ENCODE data around the gene FAM163B.
A peak's percentile ranks its signal among the peaks of the same experiment; 100 is the strongest.
"Not testable (repeated sequence)": the region's sequence is repeated elsewhere in the genome, so short reads cannot be mapped to it uniquely, and the experiment has no call there.

FAM163B gene

DNA sequence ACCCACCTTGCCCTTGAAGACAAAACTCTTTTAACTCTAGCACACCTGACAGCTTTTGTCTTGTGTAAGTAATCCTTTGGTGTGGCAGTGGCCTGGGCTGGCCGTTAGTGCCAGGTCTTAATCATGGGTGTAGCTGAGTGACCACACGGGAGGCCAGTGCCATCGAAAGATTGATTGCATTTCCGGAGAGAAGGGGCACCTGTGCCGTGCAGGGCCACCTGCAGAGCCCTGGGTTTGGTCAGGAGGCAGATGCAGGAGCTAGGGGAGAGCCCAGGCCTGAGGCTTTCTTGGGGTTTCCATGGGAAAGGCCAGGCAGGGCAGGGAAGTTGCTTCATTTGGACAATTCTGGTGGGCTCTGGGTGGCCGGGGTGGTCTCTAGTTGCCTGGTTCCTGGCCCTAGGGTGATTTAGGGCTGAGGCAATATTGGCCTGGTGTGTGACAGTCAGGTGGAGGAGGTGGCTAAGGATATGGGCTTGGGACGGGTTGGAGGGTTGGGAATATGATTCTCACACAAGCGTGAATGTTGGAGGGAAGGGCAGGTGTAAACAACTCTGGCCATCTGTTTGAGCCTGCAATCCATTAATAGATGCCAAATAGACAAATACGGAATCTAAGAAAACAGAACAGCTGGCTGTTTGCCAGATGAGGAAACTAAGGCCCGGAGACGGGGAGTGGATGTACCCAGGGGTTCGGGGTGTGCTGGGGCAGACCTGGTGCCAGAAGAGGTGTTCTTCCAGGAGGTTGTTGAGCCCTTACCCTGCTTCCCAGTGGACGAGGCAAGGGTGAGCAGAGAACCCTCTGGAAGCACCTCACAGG is 31.6 kb upstream of the FAM163B start:
- H3K4me3 ChIP-seq (ENCODE audit: low read length), result no peak overlapping the region
- no peak for DNase-seq (ENCODE audit: low read depth, low spot score)

DNA sequence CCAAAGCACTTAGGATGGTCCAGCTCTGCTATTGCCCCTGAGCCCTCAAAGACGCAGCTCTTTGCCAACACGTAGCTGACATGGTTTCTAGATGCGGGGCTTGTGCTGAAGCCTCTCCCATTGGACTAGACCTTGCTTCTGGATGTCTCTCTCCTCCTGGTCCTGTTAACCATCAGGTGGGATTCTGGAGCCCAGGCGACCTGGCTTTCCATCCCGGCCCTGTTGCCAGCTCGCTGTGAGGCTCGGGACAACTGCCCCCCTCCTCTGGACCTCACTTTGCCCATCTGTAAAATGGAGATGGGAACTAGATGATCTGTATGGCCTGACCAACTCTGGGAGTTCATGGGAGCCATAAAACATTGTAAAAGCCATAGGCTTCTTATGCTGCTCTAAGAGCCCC is 31.0 kb upstream of the FAM163B start:
- H3K4me3 ChIP-seq (ENCODE audit: low read length), result no peak overlapping the region

DNA sequence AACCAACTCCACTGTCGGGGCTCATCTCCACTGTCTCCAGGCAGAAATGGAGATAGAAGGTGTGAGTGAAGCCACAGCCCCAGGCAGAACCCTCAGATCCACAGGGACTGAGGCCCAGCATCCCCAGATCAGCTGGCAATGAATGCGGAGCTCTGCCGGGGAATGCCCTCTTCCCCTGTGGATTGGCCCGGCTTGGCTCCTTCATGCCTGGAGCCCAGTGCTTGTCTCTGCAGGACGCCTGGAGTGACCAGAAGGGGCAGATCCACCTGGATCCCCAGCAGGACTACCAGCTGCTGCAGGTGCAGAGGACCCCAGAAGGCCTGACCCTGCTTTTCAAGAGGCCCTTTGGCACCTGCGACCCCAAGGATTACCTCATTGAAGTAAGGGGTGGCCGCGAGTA is 30.4 kb upstream of the FAM163B start:
- DNase-seq (ENCODE audit: low read depth, low spot score), result no peak
- no peak overlapping the region for H3K4me3 ChIP-seq (ENCODE audit: low read length)

More for the DNA sequence above, 31.0 kb upstream of the FAM163B start:
- DNase-seq (ENCODE audit: low read depth, low spot score), result no peak

DNA sequence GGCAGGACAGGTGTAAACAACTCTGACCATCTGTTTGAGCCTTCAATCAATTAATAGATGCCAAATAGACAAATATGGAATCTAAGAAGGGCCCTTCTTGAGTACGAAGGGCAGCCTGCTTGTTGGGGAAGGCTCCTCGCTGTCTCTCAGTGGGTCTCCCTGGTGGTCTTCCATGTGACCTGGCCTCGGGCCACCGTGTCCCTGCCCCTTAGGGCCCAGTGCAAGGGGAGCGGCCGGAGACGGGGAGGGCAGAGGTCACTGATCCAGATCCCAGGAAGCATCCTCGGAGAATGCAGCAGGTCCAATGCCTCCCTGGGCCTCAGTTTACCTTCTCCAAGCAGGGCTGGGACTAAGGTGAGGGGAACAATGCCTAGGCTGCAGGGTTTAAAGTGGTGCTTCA is 29.5 kb upstream of the FAM163B start:
- DNase-seq (ENCODE audit: low read depth, low spot score), result no peak
- no peak overlapping the region for H3K4me3 ChIP-seq (ENCODE audit: low read length)

DNA sequence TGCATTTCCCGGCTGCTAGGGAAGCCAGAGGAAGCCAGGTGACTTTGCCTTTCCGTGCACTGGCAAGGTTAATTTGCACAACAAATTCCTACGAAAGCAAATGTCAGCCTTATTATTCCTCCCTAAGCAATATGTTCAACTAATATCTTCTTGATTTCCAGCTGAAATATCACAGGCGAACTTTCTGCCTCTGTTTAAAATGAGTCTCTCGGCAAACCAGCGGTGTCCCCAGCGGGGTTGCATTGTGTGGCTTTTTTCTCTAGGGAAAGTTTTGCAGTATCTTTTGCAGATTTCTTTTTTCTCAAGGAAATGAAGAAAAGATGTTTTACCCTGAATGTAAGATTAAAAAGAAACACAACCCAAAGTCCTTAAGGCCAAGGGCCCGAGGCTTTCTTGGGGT is 28.9 kb upstream of the FAM163B start:
- H3K4me3 ChIP-seq (ENCODE audit: low read length), result no peak overlapping the region

DNA sequence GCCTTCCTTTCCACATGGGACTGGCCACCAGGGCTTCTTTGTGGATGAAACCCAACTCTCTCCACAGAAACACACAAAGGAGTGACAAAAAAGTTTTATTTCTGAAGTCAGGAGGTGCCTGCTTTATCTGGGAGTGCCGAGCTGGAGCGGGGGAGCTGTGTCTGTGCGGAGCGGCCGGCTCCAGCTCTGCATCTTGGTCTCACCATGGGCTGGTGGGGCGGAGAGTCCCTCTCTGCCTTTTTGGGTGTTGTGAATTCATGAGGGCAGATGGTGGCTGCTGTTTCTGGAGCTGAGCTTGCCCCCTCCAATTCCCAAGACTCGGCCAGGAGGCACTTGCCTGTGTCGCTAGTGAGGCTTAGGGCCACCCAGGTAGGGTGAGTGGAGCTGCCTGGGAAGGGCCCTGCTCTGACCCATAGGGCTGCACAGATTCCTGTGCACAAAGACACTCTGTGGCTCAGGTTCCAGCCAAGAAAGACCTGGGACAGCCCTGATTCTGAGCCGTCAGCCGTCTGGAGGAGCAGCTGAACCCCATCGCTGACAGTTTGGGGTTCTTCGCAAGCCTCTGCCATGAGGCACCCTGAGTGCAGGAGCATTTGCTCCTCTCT is 28.4 kb upstream of the FAM163B start:
- no peak overlapping the region for H3K4me3 ChIP-seq (ENCODE audit: low read length)
- DNase-seq (ENCODE audit: low read depth, low spot score), result no peak

More for the DNA sequence above, 28.9 kb upstream of the FAM163B start:
- no peak for DNase-seq (ENCODE audit: low read depth, low spot score)

DNA sequence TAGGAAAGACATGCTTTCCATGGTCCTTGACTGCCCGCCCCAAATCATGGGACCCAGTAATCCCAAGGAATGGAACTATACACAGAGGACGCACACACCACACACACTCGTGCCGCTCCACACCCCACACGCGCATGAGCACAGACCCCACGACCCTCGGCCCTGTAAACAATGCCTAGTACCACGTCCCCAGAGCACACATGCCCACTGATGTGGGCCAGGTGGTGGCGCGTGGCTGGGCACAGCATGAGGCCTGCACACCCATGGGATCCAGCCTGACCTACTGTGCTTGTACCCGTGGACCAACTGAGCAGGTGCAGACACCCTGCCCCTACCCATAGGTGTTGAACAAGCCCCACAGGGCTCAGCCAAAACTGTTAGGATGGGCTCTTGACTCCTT is 27.7 kb upstream of the FAM163B start:
- no peak overlapping the region for H3K4me3 ChIP-seq (ENCODE audit: low read length)
- no peak for DNase-seq (ENCODE audit: low read depth, low spot score)

DNA sequence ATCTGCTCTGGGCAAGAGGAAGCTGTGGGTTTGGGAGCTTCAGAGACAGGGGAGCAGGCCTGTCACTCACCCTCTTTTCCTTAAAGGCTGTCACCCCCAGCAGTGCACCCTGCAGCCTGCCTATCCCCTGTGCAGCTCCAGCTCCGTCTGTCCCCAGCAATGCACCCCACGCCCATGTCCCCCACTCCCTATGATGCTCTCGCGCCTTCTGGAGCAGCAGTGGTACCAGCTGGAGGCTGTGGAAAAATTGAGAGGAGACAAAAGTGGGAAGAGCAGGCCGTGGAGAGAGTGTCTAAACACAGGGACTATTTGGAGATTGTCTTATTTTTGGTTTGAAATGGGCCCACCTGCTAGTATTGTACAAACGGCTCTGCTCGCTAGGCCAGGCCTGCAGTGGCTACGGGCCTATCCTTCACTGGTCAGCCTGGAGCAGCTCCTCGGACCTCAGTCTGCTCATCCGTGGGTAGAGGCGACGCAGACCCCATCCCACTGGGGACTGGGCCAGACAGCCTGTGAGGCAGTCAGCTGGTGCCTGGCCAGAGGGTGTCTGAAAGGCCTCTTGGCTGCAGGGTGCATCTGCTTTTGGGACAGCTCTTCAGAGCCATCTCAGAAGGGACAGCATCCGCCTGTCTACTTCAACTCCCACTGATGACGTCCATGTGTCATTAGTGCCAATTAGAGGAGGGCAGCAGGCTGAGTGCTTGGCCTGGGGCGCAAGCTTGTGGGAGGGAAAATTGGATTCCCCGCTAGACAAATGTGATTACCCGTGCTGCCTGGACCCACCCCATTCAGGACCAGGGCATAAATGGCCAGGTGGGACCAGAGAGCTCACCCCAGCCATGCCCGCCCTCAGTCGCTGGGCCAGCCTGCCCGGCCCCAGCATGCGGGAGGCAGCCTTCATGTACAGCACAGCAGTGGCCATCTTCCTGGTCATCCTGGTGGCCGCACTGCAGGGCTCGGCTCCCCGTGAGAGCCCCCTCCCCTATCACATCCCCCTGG is 26.6 kb upstream of the FAM163B start, which contains the start of gene DBH:
Gene DBH (plus strand): TSS at position 831 of the 999 bp plus-strand sequence. CDS start 9 bp downstream, at position 840.
- H3K4me3 ChIP-seq (ENCODE audit: low read length), result no peak within 1 kb of the TSS
- no peak for DNase-seq (ENCODE audit: low read depth, low spot score)

DNA sequence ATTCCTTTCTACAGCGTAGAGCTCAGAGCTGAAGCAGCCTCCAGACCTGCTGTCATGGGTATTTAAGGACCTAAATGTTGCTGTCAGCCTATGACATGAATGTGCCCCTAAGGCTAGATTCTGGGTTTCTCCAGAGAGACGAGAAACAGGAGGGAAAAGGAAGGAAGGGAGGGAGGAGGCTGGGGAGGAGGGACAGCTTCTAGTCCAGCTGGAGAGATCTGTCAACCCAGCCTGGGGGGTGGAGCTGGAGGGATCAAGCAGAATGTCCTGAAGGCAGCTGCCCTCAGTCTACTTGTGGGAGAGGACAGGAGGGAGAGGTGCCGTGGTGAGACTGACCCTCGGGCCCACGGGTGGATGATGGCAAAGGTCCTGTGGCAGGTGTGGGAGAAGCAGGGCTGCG is 25.9 kb upstream of the FAM163B start:
- no peak for DNase-seq (ENCODE audit: low read depth, low spot score)
- H3K4me3 ChIP-seq (ENCODE audit: low read length), result no peak overlapping the region

DNA sequence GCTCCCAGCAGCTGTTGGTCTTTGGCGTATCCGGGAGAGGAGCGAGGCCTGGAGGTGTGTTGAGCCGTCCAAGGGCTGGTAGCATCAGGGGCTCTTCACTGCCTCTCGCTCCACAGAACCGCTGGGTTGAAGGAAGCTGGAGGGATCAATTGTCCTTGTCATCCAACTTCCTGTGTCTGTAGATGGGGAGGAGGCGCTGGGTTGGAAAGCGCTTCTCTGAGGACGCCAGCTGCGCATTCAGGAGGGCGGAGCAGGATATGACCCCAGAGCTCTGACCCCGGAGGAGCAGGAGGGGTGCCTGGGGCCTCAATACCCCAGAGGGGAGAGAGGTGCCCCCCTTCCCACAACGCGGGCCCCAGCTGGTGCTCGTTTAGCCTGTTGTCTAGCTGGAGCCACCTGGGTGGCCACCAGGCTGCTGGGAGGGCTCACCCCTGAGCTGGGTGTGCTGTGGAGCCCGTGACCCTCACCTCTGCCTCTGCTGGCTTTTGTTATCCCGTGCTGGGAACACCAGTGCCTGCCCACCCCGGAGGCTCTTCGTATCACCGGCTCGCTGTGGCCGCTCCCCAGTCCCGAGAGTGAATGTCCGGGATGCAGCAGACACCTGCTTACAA is 25.0 kb upstream of the FAM163B start:
- DNase-seq (ENCODE audit: low read depth, low spot score), result peak; percentile 43
- no peak overlapping the region for H3K4me3 ChIP-seq (ENCODE audit: low read length)

DNA sequence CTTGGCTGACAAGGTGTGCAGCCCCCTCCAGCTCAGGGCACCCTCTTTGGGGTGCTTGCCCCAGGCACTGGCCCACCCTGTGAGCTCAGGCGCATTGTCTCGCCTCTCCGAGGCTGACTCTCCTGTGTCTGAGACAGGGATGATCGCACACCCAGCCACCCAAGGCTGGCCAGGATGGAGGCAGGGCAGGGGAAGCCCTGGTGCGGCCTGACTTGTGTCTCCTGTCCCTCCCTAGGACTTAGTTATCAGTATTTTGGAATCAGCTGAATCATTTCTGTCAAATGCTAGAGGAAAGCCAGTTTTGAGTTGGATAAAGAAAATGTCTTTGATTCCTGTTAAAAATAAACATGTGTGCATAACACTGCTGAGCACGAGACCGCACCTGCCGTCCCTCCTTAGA is 24.5 kb upstream of the FAM163B start:
- no peak for DNase-seq (ENCODE audit: low read depth, low spot score)

DNA sequence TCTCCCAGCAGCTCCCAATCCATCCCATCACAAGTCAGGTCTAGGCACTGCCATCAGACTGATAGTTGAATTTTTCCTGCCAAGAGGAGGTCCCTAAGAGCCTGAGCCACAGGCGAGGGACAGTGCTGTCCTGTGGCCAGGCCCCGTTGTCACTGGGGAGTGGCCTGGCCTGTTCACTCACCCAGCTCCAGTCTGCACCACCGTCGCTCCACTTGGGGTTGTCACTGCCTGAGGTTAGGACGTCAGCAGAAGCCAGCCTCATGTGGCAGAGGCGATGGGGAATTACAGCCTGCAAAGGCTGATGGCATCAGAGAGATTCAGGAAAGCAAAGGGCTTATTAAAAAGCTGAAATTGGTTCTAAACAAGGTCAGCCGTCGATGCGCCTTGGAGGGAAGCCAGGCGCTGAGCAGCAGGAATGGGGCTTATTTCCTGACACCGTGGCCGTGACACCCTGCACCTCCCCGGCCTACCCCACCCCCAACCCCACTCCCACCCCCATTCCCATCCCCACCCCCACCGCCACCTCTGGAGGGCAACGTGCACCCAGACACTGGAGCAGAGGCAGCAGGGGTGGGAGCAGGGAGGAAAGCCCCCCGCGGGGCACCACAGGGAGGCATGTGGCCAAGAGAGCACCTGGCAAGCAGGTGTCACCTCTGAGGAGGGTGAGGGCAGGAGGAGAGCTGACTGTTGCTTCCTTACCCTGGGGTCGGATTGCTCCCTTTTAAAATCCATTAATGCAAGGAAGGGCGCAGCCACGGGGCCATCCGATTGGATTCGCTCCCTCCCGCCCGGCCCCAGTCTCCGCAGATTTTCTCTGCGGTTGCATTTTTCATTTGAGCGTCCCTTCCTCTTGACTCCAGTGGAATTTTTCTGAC is 23.9 kb upstream of the FAM163B start:
- no peak overlapping the region for H3K4me3 ChIP-seq (ENCODE audit: low read length)
- no peak for DNase-seq (ENCODE audit: low read depth, low spot score)

More for the DNA sequence above, 24.5 kb upstream of the FAM163B start:
- no peak overlapping the region for H3K4me3 ChIP-seq (ENCODE audit: low read length)

DNA sequence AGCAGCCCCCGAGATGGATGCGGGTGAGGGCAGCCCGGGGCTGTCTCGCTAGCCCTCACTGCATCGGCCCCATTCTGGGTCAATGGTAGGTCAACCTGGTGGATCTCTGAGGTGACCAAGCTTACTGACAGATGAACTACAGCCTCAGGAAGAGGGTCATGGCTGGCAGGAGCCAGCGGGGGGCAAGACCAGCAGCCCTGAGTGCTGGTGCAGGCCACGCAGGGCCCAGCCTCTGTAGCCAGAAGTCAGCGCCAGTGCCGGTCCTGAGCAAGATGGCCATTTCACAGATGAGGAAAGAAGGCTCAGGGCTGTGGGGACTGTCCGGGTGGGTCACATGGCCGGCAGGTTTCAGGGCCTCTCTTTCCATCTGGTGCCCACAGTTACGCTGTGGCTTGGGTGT is 21.9 kb upstream of the FAM163B start:
- no peak for DNase-seq (ENCODE audit: low read depth, low spot score)

DNA sequence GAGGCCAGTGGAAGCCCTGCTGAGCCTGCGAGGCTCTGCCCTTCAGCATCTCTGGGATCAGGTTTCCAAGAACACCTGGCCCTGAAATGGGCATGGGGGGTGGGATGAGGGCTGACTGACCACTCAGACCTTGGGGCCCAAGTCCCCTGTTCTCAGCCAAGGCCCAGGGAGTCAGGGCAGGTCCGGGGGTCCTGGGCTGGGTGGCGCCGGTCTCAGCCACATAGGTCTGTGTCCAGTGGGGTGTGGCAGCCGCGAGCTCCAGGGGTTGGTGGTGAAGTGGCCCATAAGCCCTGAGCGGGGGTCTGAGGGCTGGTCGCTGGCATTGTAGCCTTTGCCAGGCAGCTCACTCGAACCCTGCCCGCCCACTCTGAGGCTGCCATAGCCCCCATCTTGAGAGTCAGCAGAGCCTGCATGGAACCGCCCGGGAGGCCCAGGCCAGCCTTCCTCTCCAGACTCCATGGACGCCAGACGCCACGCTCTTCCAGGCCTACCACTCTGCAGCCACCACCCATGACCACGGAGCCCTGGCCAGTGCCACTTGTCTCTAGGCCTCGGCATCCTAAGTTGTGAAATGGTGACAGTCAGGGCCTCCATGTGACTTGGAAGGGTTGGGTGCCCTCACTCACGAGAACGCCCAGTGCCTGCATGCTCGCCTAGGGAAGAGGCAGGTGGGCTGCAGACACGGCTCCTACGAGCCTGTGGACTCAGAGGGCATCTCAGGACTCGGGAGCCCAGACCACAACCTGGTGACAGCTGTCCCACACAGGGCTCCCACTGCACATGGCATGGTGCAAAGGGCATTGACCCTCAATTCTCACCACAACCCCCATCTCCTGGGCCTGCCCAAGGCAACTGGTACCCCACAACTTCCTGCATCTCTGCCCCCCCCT is 20.3 kb upstream of the FAM163B start:
- DNase-seq (ENCODE audit: low read depth, low spot score), result no peak

More for the DNA sequence above, 21.9 kb upstream of the FAM163B start:
- no peak overlapping the region for H3K4me3 ChIP-seq (ENCODE audit: low read length)

DNA sequence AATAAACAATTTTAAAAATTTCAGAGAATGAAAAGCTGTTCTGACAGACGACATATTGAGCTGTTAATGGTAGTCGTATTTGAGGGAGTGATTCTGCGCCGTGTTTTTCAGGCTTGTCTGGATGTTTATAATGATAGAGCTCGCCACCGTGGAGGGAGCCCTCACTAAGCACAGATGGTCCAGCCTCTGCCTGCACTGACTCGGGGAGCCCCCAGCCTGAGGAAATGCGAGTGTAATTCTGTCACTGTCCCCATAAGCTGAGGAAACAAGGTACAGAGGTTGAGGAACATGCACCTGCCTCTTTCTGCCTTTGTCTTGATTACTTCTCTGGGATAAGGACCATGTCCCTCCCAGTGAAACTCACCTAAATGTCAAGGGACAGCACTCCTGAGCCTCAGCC is 19.6 kb upstream of the FAM163B start:
- H3K4me3 ChIP-seq (ENCODE audit: low read length), result no peak overlapping the region
- no peak for DNase-seq (ENCODE audit: low read depth, low spot score)

More for the DNA sequence above, 20.3 kb upstream of the FAM163B start:
- H3K4me3 ChIP-seq (ENCODE audit: low read length), result no peak overlapping the region

DNA sequence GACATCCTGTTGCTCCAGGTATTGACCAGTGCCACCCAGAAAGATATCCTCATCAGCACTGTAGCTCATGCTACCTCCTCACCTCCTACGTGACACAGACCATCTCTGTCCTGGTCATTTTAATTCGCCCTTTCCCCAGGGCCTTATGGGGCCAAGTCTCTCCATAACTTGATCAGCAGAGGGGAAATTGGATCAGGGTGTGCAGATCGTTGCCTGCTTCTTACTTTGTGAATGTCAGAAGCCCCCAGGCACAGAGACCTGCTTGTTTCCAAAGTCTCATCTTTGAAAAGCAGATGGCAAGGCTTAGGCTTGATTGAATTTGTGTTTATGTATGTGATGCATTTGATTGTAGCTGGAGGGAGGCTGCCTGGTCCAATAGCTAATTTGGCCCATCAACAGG is 18.2 kb upstream of the FAM163B start:
- no peak overlapping the region for H3K4me3 ChIP-seq (ENCODE audit: low read length)
- DNase-seq (ENCODE audit: low read depth, low spot score), result no peak

DNA sequence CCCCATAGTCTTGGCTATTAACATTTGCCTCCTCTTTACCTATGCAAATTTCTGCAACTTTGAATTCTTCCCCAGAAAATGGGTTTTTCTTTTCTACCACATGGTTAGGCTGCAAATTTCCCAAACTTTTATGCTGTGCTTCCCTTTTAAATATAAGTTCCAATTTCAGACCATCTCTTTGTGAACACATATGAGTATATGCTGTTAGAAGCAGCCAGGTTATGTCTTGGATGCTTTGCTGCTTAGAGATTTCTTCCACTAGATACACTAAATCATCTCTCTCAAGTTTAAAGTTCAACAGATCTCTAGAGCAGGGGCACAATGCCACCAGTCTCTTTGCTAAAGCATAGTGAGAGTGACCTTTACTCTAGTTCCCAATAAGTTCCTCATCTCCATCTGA is 16.8 kb upstream of the FAM163B start:
- H3K4me3 ChIP-seq (ENCODE audit: low read length); DNase-seq (ENCODE audit: low read depth, low spot score): not testable (repeated sequence)

Measured in Jurkat, Clone E6-1 (cell line).